HG03097 (cell line): ENCODE measurements around the gene NPTX2.

Experiments
- ATAC-seq: cut with Tn5 transposase; IDR thresholded peaks from one replicate; pipeline ENCODE4 v1.9.1; 2021; ENCODE audit not compliant: unreplicated experiment, low FRiP score

NPTX2 gene

DNA sequence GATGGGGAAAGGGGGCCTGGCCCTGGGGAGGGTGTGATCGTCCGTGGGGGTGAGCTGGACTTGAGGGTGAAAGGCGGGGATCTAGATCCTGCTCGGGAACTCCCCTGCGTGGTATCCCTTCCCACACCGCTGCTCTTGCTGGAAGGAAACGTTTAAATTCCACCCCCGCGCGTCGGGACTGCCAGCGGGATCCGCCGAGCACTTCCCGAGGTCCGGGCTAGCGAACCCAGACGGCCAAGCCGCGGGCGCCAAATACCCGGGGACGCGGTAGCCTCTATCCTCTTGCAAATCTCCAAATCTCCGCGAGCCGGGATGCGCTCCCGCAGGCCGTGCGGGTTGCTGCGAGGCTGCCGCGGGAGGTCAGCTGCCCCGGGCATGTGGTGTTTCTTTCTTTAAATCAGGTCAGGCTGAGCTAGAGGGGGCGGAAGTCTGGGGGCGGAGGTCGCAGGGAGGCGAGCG, 904 bp downstream of the NPTX2 start:
- ATAC-seq, result no peak

GRCh38 chr7:98618786-98619185, 1.7 kb downstream of the NPTX2 start:
- no peak for ATAC-seq

DNA sequence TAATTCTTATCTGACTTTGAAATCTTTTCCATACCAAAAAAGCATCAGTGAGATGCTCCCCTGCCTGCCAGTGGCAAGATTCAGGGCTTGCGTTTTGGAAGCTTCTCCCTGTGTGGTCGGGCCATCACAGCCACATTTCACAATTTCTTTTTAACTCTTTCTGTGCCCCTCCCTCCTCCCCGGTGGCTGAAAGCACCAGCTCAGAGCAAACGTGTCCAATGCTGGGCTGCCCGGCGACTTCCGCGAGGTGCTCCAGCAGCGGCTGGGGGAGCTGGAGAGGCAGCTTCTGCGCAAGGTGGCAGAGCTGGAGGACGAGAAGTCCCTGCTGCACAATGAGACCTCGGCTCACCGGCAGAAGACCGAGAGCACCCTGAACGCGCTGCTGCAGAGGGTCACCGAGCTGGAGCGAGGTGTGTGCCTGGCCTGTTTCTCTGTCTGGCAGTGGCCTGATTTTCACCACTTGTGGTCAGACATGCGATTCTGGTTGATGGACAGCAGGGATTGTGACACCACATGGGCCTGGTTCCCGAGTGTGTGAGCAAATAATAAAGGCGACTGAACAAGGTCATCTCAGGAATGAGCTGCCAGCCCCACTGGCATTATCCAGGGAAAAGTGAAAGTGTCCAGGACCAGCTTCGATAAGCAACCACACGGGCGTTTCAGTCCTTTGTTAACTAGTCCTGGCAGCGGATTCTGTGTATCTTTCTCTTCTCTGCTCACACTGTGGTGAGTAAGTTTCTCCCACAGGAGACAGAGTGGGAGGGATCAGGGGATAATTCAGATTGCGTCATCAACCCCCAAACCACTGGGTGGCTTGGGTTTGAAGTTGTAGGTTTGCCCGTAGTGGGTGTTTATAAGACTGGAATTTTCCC, 2.6 kb downstream of the NPTX2 start:
- no peak for ATAC-seq

DNA sequence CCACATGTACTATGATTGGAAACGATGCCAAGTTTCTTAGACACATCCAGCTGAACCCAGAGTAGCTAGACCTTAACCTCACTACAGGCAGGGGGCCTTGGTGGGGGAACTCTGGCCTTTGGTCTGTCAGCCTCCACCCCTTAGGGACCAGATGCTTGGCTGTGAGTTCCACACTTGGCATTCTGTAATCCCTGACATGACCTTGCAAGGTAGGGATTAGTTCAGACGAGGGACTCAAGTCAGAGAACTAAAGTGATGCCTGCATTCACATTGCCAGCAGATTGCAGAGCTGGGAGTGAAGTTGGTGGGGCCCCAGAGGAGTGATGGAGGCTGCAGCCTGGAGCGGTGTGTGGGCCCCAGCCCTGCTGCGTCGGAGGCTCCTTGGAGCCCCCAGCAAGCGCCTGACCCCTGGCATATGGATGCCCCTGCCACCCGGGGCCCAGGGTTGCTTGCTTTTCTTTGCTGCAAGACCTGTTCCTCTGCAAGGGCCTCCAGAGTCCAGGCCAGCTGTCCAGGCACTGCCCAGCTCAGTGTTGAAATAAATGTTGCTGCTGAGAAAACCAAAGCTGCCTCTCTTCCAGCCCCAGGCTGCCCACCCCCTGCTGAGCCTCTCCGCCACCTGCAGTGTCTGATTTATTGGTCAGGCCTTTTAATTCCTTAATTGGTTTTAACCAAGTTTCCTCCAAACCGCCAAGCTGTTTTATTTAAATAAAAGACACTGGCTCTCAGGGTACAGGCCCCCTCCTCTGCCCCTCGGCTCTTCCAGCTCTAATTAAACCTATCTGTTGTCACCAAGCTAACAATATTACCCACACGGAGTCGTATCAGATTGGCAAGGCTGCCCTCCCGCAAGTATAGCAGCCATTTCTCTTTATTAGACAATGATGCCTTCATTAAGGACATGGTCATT, 4.7 kb downstream of the NPTX2 start:
- no peak for ATAC-seq

DNA sequence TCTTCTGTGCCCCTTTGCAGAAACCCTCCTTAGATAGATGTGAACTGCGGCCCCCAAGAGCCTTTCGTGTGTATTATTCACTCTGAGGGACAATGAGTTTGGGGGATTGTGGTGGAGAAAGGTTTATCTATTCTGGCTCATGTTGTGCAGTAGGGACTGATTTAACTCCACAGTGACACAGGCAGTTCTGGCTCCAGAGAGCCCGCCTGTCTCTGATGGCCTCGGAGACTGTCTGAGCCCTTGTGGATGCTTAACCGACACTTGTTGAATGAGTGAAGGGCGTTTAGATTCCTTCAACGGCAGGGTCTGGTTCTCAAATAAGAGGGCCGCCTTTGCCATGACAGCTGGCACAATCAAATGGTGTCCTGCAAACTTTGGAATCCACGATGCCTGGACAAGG, 5.8 kb downstream of the NPTX2 start:
- ATAC-seq, result no peak

GRCh38 chr7:98624846-98625420, 7.8 kb downstream of the NPTX2 start:
- ATAC-seq, result no peak

GRCh38 chr7:98626460-98627412, 9.7 kb downstream of the NPTX2 start:
- ATAC-seq, result no peak

- no peak for ATAC-seq
Measured at GRCh38 chr7:98627413-98627790, 10.3 kb downstream of the NPTX2 start.

GRCh38 chr7:98628418-98628817, 11.3 kb downstream of the NPTX2 start:
- ATAC-seq, result no peak

GRCh38 chr7:98629001-98629431, 11.9 kb downstream of the NPTX2 start:
- ATAC-seq, result no peak

- ATAC-seq, result no peak
Measured at GRCh38 chr7:98630149-98630548, 13.1 kb downstream of the NPTX2 start.

- no peak for ATAC-seq
Measured at GRCh38 chr7:98630770-98631169, 13.7 kb downstream of the NPTX2 start.

- ATAC-seq, result no peak
Measured at GRCh38 chr7:98638853-98639252, 21.8 kb downstream of the NPTX2 start.

DNA sequence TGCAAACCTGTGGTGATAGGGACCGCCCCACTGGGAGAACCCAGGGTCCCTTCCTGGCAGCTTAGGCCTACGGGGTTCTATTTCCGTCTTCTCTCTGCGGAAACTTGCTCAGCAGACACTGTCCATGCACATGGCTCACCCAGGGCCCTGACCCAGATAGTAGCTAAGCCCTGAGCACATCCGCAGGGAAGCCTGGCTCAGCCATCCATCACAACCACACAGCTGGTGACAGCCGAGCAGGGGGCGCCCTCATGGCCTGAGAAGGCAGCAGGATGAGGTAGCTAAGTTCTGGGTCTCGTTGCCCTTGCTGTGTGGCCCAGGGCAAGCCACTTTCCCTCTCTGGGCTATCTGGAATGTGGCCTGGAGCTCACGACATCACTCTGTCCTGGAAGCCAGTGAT, 23.3 kb downstream of the NPTX2 start:
- no peak for ATAC-seq

- peak; percentile 64 for ATAC-seq
Measured at GRCh38 chr7:98641646-98642500, 24.8 kb downstream of the NPTX2 start.

GRCh38 chr7:98643236-98643985, 26.3 kb downstream of the NPTX2 start:
- ATAC-seq, result no peak

DNA sequence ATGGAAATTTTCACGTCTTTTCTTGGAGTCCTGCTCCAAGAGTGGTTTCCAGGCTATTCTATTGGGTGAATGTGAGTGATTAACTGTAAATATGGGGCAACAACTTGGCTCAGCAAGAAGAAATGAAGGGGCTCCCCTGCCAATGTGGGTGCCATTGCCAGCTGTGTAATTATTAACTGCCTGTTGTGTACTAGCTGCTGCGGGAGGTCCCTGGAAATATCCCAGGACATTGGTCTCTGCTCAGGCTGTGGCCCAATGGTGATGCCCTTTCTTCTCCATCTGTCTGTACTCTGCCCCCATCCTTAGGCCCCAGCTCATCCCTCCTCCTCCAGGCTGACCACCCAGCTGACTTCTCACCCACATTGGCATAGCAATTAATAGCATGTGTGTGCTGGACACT, 29.4 kb downstream of the NPTX2 start:
- ATAC-seq, result no peak

DNA sequence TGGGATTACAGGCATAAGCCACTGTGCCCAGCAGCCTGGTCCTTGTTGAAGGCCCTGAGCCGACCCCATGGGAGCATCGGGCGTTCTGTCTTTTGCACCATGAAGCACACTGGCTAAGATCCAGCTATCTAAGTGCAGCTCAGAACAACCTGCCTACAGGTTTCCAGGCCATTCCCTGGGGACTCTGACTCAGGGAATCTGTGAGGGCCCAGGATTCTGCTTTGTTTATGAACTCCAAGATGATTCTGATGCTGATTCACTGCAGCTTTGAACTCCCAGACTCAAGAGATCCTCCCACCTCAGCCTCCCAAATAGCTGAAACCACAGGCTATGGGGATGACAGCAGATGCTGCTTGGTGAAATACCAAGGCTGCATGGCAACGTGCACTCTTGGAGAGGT, 30.2 kb downstream of the NPTX2 start:
- ATAC-seq, result no peak
